Tracheal epithelial cell (primary cell): ENCODE data around the gene FAM81A. TPM values are rescaled to one million over a fixed set of nuclear protein-coding genes. Genes with fewer than 3 reads are reported as not detected.

Source experiments
- total RNA-seq: library from RNA; depleted of rRNA; stranded (reverse); fragments of >200 nt; gene quantifications from 2 replicates; pipeline ENCODE4 v1.2.1, GENCODE V29; 2014

FAM81A gene
- 0.21 and 0.72 TPM in 2 replicates for total RNA-seq

GRCh38 chr15:59437817-59438624, at the start of gene FAM81A:
Gene FAM81A (plus strand): TSS chr15:59438186. CDS start chr15:59458627, 20,441 bp downstream.

Other genes with a start within 250 kb of the FAM81A start
- not detected in 2 replicates for gene LDHAL6B, start 231.3 kb upstream of the FAM81A start, total RNA-seq
- 101 and 359 TPM in 2 replicates for gene MYO1E, start 65.3 kb upstream of the FAM81A start, total RNA-seq
- 5.3 and 10.4 TPM in 2 replicates for gene GCNT3, start 173.6 kb downstream of the FAM81A start, total RNA-seq
- 17.8 and 21.7 TPM in 2 replicates for gene GTF2A2, start 219.3 kb downstream of the FAM81A start, total RNA-seq